ENCODE data around the gene MATN3.

Gene MATN3

DNA sequence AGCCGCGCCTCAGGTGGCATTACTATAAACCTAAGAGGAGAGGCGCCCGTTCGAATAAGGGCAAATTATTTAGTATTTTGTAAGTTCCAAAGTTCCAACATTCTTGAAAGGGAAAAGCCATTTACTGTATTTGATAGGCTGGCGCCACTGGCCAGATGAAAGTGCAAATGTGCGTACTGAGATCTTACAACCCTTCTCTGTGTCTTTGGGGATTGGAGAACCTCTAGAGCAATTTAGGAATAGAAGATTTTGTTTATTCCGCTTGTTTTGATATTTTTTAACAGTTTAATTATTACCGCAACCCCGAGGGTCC lies 22.1 kb downstream of the MATN3 start:
- TF ChIP-seq, protein P1, sequence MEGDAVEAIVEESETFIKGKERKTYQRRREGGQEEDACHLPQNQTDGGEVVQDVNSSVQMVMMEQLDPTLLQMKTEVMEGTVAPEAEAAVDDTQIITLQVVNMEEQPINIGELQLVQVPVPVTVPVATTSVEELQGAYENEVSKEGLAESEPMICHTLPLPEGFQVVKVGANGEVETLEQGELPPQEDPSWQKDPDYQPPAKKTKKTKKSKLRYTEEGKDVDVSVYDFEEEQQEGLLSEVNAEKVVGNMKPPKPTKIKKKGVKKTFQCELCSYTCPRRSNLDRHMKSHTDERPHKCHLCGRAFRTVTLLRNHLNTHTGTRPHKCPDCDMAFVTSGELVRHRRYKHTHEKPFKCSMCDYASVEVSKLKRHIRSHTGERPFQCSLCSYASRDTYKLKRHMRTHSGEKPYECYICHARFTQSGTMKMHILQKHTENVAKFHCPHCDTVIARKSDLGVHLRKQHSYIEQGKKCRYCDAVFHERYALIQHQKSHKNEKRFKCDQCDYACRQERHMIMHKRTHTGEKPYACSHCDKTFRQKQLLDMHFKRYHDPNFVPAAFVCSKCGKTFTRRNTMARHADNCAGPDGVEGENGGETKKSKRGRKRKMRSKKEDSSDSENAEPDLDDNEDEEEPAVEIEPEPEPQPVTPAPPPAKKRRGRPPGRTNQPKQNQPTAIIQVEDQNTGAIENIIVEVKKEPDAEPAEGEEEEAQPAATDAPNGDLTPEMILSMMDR (IDR thresholded peaks at IDR 0.05; ENCODE audit: low read depth, low read length): no peak
- H3K4me3 ChIP-seq (ENCODE audit: low read depth, low read length): peak overlapping the region; percentile 95
- DNase-seq (ENCODE audit: low read depth, low spot score): peak; percentile 22
- in situ Hi-C loops (cut with HindIII; ENCODE audit: low sequenced_read_pairs): no loop called here

DNA sequence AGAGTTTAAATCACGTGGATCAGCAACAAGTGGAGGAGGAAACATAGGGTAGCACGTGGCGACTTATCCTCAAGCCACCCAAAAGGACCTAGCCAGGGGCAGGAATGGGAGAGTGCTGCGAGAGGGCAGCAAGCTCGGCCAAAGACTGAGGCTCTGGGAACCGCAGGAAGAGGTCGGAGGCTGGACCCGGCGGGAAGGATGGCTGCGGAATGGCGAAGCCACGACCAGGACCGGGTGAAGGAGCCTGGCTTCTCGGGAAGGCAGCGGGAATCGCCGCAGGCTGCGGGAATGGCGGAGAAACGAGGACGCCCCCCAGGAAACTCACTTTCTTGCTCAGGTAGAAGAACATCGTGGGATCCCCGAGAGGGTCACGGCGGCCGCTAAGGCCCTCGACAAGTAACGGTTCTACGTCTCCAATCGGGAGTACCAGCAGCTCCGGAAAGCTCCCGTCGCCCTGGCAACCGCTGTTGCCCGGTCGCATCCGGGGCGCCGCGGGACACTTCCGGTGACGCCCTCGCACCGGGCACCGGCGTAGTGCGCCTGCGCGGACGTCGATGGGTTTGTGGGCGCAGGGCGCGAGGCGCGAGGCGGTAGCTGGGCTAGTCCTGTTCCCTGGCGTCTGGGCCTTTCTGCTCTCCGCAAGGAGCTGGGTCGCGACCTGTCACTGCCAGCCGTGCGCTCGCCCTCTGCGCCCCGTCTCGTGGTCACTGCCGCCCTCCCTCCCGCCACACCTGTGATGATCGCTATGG lies 22.6 kb downstream of the MATN3 start, which contains the start of gene WDR35:
Gene WDR35 (minus strand): TSS at position 439 of the 749 bp plus-strand sequence. CDS start 90 bp downstream, at position 349.
- peak within 1 kb of the TSS; percentile 95 for H3K4me3 ChIP-seq (ENCODE audit: low read depth, low read length)
- TF ChIP-seq, protein P1 (IDR thresholded peaks at IDR 0.05; ENCODE audit: low read depth, low read length): no peak
- peak; percentile 85 for DNase-seq (ENCODE audit: low read depth, low spot score)
- in situ Hi-C loops (cut with HindIII; ENCODE audit: low sequenced_read_pairs): no loop called here

DNA sequence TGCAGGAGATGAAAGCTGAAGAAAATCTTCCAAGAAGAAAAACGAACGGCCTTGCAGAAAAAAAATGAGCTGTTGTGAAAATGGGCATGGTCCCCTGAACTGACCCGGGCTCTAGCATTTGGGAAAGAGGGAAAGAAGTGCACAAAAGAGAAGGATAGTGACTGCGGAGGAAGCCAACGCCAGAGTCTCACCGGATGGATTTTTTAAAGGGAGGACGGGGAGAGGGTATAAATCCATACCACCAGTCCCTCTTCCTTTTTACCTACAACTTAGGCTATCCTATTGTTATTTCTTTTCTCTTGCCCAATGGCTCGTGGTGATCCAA lies 23.2 kb downstream of the MATN3 start:
- in situ Hi-C loops (cut with HindIII; ENCODE audit: low sequenced_read_pairs): no loop called here
- H3K4me3 ChIP-seq (ENCODE audit: low read depth, low read length): peak overlapping the region; percentile 95
- TF ChIP-seq, protein P1 (IDR thresholded peaks at IDR 0.05; ENCODE audit: low read depth, low read length): no peak
- DNase-seq (ENCODE audit: low read depth, low spot score): no peak

DNA sequence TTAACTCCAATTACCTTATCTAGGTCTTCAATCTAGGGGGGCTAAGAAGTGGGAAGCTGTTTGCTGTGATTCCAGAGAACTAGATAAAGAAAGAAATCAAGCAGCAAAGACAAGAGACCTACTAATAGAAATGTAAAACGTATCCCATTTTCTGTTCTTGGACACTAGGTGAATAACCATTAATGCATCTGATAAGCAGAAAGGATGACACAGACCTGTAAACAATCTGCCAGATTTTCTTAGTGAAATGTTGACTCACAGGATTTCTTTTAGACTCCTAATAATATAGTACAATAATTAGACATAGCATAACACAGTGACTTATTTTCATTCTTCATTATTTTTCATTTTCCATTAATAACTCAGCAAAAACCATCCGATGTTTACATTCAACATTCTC lies 23.9 kb downstream of the MATN3 start:
- peak overlapping the region; percentile 95 for H3K4me3 ChIP-seq (ENCODE audit: low read depth, low read length)
- TF ChIP-seq, protein P1 (IDR thresholded peaks at IDR 0.05; ENCODE audit: low read depth, low read length): no peak
- in situ Hi-C loops (cut with HindIII; ENCODE audit: low sequenced_read_pairs): no loop called here
- no peak for DNase-seq (ENCODE audit: low read depth, low spot score)

DNA sequence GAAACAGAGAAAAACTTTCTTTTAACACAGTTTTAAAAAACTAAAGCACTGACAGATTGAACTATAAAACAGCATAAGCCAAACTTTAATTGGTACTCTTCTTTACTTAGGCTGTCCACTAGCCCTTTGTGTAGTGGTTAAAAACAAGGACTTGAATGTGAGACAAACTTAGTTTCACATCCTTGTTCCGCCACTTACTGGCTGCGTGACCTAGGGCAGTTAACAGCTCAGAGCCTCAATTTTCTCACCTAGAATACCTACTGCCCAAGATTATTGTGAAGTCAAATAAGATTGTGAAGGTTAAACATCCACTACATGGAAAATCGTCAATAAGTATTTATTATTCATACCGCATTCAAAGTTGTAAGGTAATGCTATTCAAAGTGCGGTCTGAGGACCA lies 24.5 kb downstream of the MATN3 start:
- DNase-seq (ENCODE audit: low read depth, low spot score): no peak
- in situ Hi-C loops (cut with HindIII; ENCODE audit: low sequenced_read_pairs): no loop called here
- no peak overlapping the region for H3K4me3 ChIP-seq (ENCODE audit: low read depth, low read length)
- TF ChIP-seq, protein P1 (IDR thresholded peaks at IDR 0.05; ENCODE audit: low read depth, low read length): no peak

DNA sequence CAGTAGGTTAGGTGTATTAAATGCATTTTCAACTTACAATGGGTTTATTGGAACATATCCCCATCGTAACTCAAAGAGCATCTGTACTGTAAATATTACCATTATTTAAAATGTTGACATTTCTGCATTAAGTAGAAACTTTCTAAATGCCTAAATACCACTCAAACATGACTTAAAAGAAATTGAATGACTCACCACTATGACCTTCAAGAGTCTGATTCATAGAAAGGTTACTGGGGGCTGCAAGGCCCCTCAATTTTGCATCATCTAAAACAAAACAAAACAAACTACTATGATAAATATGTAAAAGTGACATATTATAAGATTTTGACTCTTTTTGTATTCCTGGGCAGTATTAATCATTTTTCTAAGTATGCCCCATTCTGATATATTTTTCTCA lies 30.2 kb downstream of the MATN3 start:
- TF ChIP-seq, protein P1 (IDR thresholded peaks at IDR 0.05; ENCODE audit: low read depth, low read length): no peak
- no peak overlapping the region for H3K4me3 ChIP-seq (ENCODE audit: low read depth, low read length)
- peak; percentile 15 for DNase-seq (ENCODE audit: low read depth, low spot score)
- in situ Hi-C loops (cut with HindIII; ENCODE audit: low sequenced_read_pairs): no loop called here

All from astrocyte of the spinal cord (primary cell).